DOHH2 (cell line): ENCODE data around the gene PEX5L.

Experiments
- EZH2phosphoT487 ChIP-seq: fragments of 200-600 bp; sonication (generic); IDR thresholded peaks from 2 replicates; pipeline ENCODE4 v1.6.1; 2017; ENCODE audit warnings: borderline replicate concordance, mild to moderate bottlenecking, antibody characterized with exemption, low read length, moderate library complexity, mixed read lengths
- TF ChIP-seq, protein P1 (sequence below): fragments of 200-600 bp; sonication (generic); IDR thresholded peaks from one replicate; pipeline ENCODE4 v1.5.1; 2014; ENCODE audit warnings: antibody characterized with exemption, mild to moderate bottlenecking, low read depth, low read length; ENCODE audit not compliant: poor library complexity, severe bottlenecking

DNA sequence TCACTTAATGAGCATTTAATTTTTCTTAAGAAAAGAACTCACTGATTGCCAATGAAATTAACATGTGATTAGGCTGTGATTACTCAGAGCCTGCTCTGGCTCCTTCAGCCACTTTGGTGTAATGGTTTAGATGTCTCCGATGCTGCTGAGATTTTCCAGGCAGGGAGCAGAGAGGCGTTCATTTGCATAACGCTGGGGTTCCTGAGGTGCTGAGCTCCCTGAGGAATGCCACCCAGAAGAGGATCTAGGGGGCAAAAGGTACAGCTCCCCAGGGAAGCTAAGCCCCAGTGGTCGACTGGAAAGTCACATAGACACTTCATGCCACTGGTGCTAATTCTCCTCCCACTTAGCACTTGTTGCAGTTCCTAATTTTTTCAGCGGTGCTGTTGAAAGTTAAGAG is 264.4 kb downstream of the PEX5L start:
- TF ChIP-seq, protein P1, sequence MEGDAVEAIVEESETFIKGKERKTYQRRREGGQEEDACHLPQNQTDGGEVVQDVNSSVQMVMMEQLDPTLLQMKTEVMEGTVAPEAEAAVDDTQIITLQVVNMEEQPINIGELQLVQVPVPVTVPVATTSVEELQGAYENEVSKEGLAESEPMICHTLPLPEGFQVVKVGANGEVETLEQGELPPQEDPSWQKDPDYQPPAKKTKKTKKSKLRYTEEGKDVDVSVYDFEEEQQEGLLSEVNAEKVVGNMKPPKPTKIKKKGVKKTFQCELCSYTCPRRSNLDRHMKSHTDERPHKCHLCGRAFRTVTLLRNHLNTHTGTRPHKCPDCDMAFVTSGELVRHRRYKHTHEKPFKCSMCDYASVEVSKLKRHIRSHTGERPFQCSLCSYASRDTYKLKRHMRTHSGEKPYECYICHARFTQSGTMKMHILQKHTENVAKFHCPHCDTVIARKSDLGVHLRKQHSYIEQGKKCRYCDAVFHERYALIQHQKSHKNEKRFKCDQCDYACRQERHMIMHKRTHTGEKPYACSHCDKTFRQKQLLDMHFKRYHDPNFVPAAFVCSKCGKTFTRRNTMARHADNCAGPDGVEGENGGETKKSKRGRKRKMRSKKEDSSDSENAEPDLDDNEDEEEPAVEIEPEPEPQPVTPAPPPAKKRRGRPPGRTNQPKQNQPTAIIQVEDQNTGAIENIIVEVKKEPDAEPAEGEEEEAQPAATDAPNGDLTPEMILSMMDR = no peak
- TF ChIP-seq EZH2phosphoT487 = no peak
